Natural killer cell (primary cell): ENCODE data around the gene JADE1. TPM values are rescaled to one million over a fixed set of nuclear protein-coding genes. Genes with fewer than 3 reads are reported as not detected.

Experiments
- ATAC-seq, 3 donors: fragments of 150-1000 bp in 2 of 3; fragments of 200-7000 bp in 1 of 3; cut with Tn5 transposase; 1 replicate in 1 of 3; 2 replicates in 2 of 3; pipeline ENCODE4 v1.10.0; 2021; ENCODE audit warnings: mild to moderate bottlenecking in 2 of 3, moderate library complexity in 2 of 3
- DNase-seq, 2 donors: peaks; one replicate each; pipeline versions ENCODE4 v3.0.0 to v3.0.0-alpha.2; 2013 to 2021; ENCODE audit warnings: mixed read lengths in 1 of 2
- H3K27ac ChIP-seq: one replicate; pipeline ENCODE4 v1.5.1; 2013; ENCODE audit warnings: mild to moderate bottlenecking, low read length
- H3K27me3 ChIP-seq: one replicate; pipeline ENCODE4 v1.6.1; 2013; ENCODE audit warnings: low read length; ENCODE audit not compliant: control insufficient read depth, insufficient read depth
- H3K36me3 ChIP-seq: one replicate; pipeline ENCODE4 v1.6.1; 2013; ENCODE audit warnings: low read length; ENCODE audit not compliant: control insufficient read depth, insufficient read depth
- H3K4me1 ChIP-seq: one replicate; pipeline ENCODE4 v1.6.1; 2013; ENCODE audit warnings: low read length; ENCODE audit not compliant: control insufficient read depth, insufficient read depth
- H3K4me3 ChIP-seq: one replicate; pipeline ENCODE4 v1.5.1; 2013; ENCODE audit warnings: low read length
- H3K9me3 ChIP-seq: one replicate; pipeline ENCODE4 v1.6.1; 2013; ENCODE audit warnings: low read length; ENCODE audit not compliant: control insufficient read depth, insufficient read depth
- H3K27ac Mint-ChIP-seq, 2 donors: one replicate each; pipeline ENCODE4 v1.8.0; 2022; ENCODE audit warnings: mild to moderate bottlenecking in 2 of 2, mixed read lengths in 2 of 2, moderate library complexity in 1 of 2
- H3K27me3 Mint-ChIP-seq, 2 donors: one replicate each; pipeline ENCODE4 v1.8.0; 2022; ENCODE audit warnings: low read depth in 2 of 2, mixed read lengths in 2 of 2
- H3K36me3 Mint-ChIP-seq: one replicate; pipeline ENCODE4 v1.8.0; 2022; ENCODE audit warnings: mixed read lengths
- H3K4me1 Mint-ChIP-seq, 2 donors: one replicate each; pipeline ENCODE4 v1.8.0; 2022; ENCODE audit warnings: mixed read lengths in 2 of 2
- H3K4me3 Mint-ChIP-seq: one replicate; pipeline ENCODE4 v1.8.0; 2022; ENCODE audit warnings: mild to moderate bottlenecking, moderate library complexity, mixed read lengths
- H3K9me3 Mint-ChIP-seq, 2 donors: one replicate each; pipeline ENCODE4 v1.8.0; 2022; ENCODE audit warnings: mixed read lengths in 2 of 2
- CTCF ChIP-seq: fragments of 200-600 bp; IDR thresholded peaks from one replicate; pipeline ENCODE4 v1.8.0; 2022; ENCODE audit warnings: antibody characterized with exemption
- WGBS: methylation state at CpG from one replicate; pipeline ENCODE4 v1.1.7; 2013; ENCODE audit warnings: missing lambda C conversion rate; ENCODE audit not compliant: insufficient coverage; 5-methylcytosine and 5-hydroxymethylcytosine counted together
- intact Hi-C: fragments of 100-400 bp; cut with micrococcal nuclease; formaldehyde crosslinking; loops from one replicate; pipeline ENCODE4 v1.14.2; 2022
- total RNA-seq, 4 donors: library from RNA; stranded (reverse); fragments of 120-200 nt in 1 of 4; gene quantifications; one replicate each; pipeline versions ENCODE4 v1.2.3 to v1.2.4, GENCODE V29; 2013 to 2022

JADE1 gene
- total RNA-seq, 3 donors from 2014 or later (not counting 1 experiment from before 2014, with no cell fraction given), result 48.9 to 55.8 (median 52.7) TPM

- Mint-ChIP-seq H3K27ac (peak overlapping the region; percentile 90 to 95), H3K4me1 (peaks cover 29 to 33% of the 10 kb centered on the region in 2 donors), H3K4me3 (peak overlapping the region; percentile 99), H3K9me3 (no peaks in the 10 kb centered on the region), H3K36me3 (no peaks in the 10 kb centered on the region), H3K27me3 (no peaks in the 10 kb centered on the region)
- TF ChIP-seq CTCF, result no peak
- WGBS, result under 1% methylated on average over 50 of the region's 50 CpGs
- Histone ChIP-seq H3K9me3 (no peaks in the 10 kb centered on the region), H3K4me3 (peak overlapping the region; percentile 84), H3K4me1 (peaks cover 10% of the 10 kb centered on the region), H3K36me3 (no peaks in the 10 kb centered on the region), H3K27me3 (no peaks in the 10 kb centered on the region), H3K27ac (peak overlapping the region; percentile 84)
- ATAC-seq (peak; percentile 35 to 47 (median 41)), DNase-seq (peak; percentile 72 to 90)
- intact Hi-C loops, result no loop called here
Measured at GRCh38 chr4:128810871-128811570, 1.5 kb downstream of the JADE1 start.

- H3K36me3 ChIP-seq, result no peaks in the 10 kb centered on the region
- Mint-ChIP-seq H3K9me3 (no peaks in the 10 kb centered on the region), H3K27ac (peak overlapping the region; percentile 90 to 95), H3K4me1 (peaks cover 37 to 40% of the 10 kb centered on the region in 2 donors), H3K27me3 (no peaks in the 10 kb centered on the region), H3K4me3 (peak overlapping the region; percentile 99), H3K36me3 (no peaks in the 10 kb centered on the region)
- DNase-seq (peak; percentile 81 to 85), ATAC-seq (peak; percentile 41 to 71 (median 59))
- no peaks in the 10 kb centered on the region for H3K9me3 ChIP-seq
- under 1% methylated on average over 122 of the region's 123 CpGs for WGBS
- intact Hi-C loops, result loop anchor here (1.0 to 2.0 kb wide), 2 partner anchors 107 to 524 kb away; no protein-coding TSS in a partner anchor
- peak overlapping the region; percentile 84 for H3K27ac ChIP-seq
- no peaks in the 10 kb centered on the region for H3K27me3 ChIP-seq
- peaks cover 12% of the 10 kb centered on the region for H3K4me1 ChIP-seq
- peak overlapping the region; percentile 86 for H3K4me3 ChIP-seq
- TF ChIP-seq CTCF, result no peak
Measured at GRCh38 chr4:128811571-128812441, 2.3 kb downstream of the JADE1 start.

GRCh38 chr4:128812442-128813235 lies 3.1 kb downstream of the JADE1 start:
- intact Hi-C loops, result loop anchor here (1.0 to 2.0 kb wide), 2 partner anchors 106 to 524 kb away; no protein-coding TSS in a partner anchor
- Mint-ChIP-seq H3K27ac (peak overlapping the region; percentile 90 to 93), H3K27me3 (no peaks in the 10 kb centered on the region), H3K4me3 (peak overlapping the region; percentile 74), H3K36me3 (no peaks in the 10 kb centered on the region), H3K4me1 (peaks cover 39 to 46% of the 10 kb centered on the region in 2 donors), H3K9me3 (no peaks in the 10 kb centered on the region)
- H3K27me3 ChIP-seq, result no peaks in the 10 kb centered on the region
- H3K4me3 ChIP-seq, result peak overlapping the region; percentile 86
- peaks cover 16% of the 10 kb centered on the region for H3K4me1 ChIP-seq
- peak overlapping the region; percentile 84 for H3K27ac ChIP-seq
- under 1% methylated on average over 32 of the region's 33 CpGs for WGBS
- no peak for TF ChIP-seq CTCF
- H3K9me3 ChIP-seq, result no peaks in the 10 kb centered on the region
- ATAC-seq (no peak), DNase-seq (peak; percentile 47 to 64)
- H3K36me3 ChIP-seq, result peaks cover 3% of the 10 kb centered on the region
